ES-I3 (cell line): ENCODE measurements around the gene DPEP3.
"Not testable (repeated sequence)": the region's sequence is repeated elsewhere in the genome, so short reads cannot be mapped to it uniquely, and the experiment has no call there.

Experiments
- H3K36me3 ChIP-seq: 2 replicates; pipeline ENCODE4 v1.6.1; 2013; ENCODE audit warnings: mild to moderate bottlenecking, low read length, control low read depth, moderate library complexity; ENCODE audit not compliant: insufficient read depth
- H3K4me1 ChIP-seq: 2 replicates; pipeline ENCODE4 v1.6.1; 2013; ENCODE audit warnings: mild to moderate bottlenecking, control low read depth, low read length; ENCODE audit not compliant: insufficient read depth
- H3K9ac ChIP-seq: 2 replicates; pipeline ENCODE4 v1.6.1; 2013; ENCODE audit warnings: low read depth, mild to moderate bottlenecking, low read length, moderate library complexity
- H3K9me3 ChIP-seq: 2 replicates; pipeline ENCODE4 v1.6.1; 2013; ENCODE audit warnings: mild to moderate bottlenecking, low read length, moderate library complexity; ENCODE audit not compliant: control insufficient read depth, insufficient read depth

DPEP3 gene, protein sequence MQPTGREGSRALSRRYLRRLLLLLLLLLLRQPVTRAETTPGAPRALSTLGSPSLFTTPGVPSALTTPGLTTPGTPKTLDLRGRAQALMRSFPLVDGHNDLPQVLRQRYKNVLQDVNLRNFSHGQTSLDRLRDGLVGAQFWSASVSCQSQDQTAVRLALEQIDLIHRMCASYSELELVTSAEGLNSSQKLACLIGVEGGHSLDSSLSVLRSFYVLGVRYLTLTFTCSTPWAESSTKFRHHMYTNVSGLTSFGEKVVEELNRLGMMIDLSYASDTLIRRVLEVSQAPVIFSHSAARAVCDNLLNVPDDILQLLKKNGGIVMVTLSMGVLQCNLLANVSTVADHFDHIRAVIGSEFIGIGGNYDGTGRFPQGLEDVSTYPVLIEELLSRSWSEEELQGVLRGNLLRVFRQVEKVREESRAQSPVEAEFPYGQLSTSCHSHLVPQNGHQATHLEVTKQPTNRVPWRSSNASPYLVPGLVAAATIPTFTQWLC

DNA sequence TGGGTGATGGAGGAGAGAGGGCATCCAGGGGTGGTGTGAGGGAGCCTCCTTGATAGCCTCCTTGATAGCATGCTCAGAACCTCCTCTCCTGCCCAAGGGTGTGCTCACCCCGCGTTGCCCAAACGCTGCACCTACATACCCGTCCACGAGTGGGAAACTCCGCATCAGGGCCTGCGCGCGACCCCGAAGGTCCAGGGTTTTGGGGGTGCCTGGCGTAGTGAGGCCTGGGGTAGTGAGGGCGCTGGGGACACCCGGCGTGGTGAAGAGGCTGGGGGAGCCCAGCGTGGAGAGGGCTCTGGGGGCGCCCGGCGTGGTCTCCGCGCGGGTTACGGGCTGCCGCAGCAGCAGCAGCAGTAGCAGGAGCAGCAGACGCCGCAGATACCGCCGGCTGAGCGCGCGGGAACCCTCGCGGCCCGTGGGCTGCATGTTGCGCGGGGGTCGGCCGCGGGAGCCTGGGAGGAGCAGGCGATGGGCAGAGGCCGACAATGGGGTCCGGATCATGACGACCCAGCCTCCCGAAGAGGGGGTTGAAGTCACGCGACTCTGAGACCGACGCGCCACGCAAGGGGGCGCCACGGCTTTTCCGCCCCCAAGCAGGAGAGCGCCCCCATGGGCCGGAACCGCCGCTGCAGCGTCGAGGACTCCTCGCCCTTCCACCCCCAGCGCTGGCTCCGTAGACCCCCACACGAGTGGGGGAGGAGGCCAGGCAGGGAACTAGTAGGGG lies at the start of gene DPEP3:
Gene DPEP3 (minus strand): TSS at position 545 of the 724 bp plus-strand sequence. CDS start 119 bp downstream, at position 426.
- Histone ChIP-seq H3K9me3 (no peaks in the 10 kb centered on the region), H3K36me3 (no peaks in the 10 kb centered on the region), H3K9ac (no peak within 1 kb of the TSS), H3K4me1 (peaks cover 4% of the 10 kb centered on the region)

DNA sequence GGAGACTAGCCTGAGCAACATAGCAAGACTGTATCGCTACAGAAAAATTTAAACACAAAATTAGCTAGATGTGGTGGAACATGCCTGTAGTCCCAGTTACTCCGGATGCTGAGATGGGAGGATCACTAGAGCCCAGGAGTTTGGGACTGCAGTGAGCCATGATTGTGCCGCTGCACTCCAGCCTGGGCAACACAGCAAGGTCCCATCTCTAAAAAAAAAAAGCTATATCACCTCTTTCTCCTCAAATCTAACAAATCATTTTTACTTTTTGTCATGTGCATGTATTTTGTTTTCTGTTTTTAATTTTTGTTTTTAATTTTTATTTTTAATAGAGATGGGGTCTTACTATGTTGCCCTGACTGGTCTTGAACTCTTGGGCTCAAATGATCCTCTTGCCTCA lies 48.7 kb upstream of the DPEP3 start:
- no peaks in the 10 kb centered on the region for H3K9me3 ChIP-seq
- no peak overlapping the region for H3K9ac ChIP-seq
- H3K36me3 ChIP-seq, result no peaks in the 10 kb centered on the region
- H3K4me1 ChIP-seq, result no peaks in the 10 kb centered on the region

DNA sequence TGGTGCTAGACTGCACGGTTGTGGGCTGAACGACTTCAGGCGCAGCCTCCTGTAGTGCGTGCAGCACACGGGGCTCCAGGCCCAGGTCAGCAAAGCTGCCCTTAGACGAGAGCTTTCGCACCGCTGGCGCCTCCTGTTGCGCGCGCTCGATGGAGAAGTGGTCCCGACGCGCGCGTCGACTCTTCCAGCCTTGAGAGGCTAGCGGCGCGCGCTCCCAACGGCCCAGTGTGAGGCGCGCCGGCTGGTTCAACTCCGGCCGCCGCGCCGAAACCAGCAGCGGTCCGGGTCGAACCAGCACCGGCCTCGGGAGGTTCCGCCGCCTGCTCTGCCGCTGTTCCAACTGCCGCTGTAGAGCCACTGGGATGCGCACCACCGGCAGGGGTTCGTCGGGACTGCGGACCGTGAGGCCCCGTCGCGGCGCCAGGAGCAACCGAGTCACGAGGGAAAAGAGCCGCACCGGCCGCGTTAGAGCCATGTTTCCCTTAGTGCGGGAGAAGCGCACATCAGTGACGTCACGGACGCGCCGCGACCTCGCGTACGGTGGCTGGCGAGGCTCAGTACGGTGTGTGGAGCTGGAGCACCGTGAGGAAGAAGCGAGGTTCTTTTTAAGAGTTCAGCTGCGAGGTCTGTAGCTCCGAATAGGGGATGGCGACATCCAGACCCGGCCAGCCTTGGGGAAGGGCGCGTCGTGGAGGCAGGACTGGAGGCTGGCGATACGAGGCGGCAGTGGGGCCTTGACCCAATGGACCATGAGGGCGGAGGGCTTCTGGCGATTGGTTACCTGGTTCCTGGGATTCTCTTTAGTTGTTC lies 42.6 kb upstream of the DPEP3 start, which contains the start of the genes DDX28 and DUS2:
Gene DDX28 (minus strand): TSS at position 505 of the 810 bp plus-strand sequence. CDS start 30 bp downstream, at position 475.
Gene DUS2 (plus strand): TSS at position 557 of the 810 bp plus-strand sequence. CDS start 14,740 bp downstream, outside the sequence.
- no peaks in the 10 kb centered on the region; the same call in 1 of the 2 replicates for H3K36me3 ChIP-seq
- peaks cover 7% of the 10 kb centered on the region for H3K4me1 ChIP-seq
- H3K9ac ChIP-seq, result peak within 1 kb of the TSS; percentile 99
- no peaks in the 10 kb centered on the region for H3K9me3 ChIP-seq

DNA sequence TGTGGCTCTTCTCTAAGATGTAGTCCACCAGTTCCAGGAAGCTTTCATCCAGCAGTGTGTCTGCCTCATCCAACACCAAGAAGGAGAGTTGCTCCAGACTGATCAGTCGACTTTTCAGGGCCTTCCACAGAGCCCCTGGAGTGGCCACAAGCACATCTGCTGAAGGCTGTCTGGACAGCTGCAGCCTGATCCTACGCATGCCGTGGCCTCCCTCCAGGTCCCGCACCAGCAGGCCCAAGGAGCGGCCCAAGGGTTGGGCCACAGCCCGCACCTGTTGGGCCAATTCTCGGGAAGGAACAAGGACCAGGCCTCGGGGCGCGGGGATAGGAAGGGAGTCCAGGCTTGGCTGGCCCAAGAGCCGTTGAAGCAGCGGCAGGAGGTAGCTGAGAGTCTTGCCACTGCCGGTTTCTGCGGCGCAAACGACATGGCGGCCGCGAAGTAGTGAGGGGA lies 42.0 kb upstream of the DPEP3 start:
- Histone ChIP-seq H3K4me1 (peaks cover 7% of the 10 kb centered on the region), H3K36me3 (no peaks in the 10 kb centered on the region; the same call in 1 of the 2 replicates), H3K9ac (peak overlapping the region; percentile 99), H3K9me3 (no peaks in the 10 kb centered on the region)

DNA sequence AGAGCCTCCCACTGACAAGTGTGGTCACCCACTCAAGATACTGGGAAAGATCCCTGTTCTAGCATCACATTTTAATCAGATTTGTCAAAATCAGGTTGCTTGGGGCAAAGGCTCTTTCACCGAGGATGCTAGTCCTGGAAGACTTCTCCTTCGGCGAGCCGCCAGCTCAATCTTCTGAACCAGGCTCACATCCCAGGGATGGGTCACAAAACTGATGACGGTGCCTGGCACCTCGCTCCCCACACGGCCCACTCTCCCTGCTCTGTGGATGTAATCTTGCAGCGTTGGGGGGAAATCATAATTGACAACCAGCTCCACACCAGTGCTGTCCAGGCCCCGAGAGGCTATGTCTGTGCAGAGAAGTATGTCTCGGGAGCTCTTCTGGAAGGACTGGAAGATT lies 41.2 kb upstream of the DPEP3 start:
- H3K4me1 ChIP-seq, result peaks cover 7% of the 10 kb centered on the region
- H3K36me3 ChIP-seq, result no peaks in the 10 kb centered on the region; the same call in 1 of the 2 replicates
- no peak overlapping the region for H3K9ac ChIP-seq
- no peaks in the 10 kb centered on the region for H3K9me3 ChIP-seq

DNA sequence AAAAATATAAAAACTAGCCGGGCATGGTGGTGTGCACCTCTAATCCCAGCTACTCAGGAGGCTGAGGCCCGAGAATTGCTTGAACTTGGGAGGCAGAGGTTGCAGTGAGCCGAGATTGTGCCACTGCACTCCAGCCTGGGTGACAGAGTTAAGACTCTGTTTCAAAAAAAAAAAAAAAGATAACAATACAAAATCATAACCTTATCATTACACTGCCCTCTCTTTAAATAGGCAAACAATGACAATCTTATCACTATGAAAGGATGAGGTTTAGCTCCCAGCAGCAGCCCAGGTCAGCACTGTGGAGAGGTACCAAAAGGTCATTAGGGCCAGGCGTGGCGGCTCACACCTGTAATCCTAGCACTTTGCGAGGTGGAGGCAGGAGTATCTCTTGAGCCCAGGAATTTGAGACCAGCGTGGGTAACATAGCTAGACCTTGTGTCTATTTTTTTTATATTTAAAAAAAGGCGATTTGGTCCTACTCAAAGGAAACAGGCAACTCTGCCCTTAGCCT lies 38.9 kb upstream of the DPEP3 start:
- Histone ChIP-seq H3K9ac (no peak overlapping the region), H3K9me3 (no peaks in the 10 kb centered on the region), H3K4me1 (peaks cover 7% of the 10 kb centered on the region), H3K36me3 (no peaks in the 10 kb centered on the region; the same call in 1 of the 2 replicates)

DNA sequence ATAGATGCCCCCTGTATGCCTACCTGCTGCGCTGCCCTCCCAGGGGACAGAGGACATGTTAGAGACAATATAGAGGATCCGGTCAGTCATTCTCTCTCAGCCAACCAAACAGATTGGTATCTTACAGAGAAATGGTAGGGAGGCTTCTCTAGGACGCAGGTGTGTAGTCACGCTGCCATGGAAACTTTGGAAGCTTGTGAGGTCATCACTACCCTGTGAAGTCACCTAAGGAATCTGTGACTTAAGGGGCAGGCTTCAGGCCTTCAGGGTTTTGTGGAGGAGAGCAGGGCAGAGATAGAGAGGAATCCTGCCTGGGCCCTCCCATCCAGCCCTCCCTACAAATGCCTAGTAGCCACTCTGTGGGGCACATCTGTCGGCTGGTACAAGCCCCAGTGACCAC lies 35.4 kb upstream of the DPEP3 start, which contains the start of gene DPEP2NB:
Gene DPEP2NB (minus strand): TSS at position 231 of the 400 bp plus-strand sequence. CDS start 141 bp downstream, at position 90.
- Histone ChIP-seq H3K4me1 (no peaks in the 10 kb centered on the region), H3K9ac (no peak within 1 kb of the TSS), H3K9me3 (no peaks in the 10 kb centered on the region), H3K36me3 (no peaks in the 10 kb centered on the region)

DNA sequence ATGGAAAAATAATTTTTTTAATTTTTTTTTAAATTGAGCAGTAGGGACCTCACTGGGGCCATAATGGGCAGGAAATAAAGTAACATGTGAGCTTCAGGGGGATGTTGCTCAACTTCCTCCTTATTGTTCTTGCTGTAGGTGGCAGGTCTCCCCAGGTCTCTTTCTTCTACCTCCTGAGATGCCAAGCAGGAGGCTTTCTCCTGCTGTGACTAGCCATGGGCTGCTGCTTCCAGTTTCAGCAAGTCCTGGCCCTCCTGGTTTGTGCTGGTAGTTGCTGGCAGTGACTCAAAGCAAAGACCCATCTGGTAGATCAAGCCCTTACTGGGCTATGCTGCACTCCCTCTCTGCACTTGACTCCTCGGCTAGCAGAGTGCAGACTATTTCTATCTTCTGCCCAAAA lies 33.1 kb upstream of the DPEP3 start:
- no peaks in the 10 kb centered on the region for H3K36me3 ChIP-seq
- no peak overlapping the region for H3K9ac ChIP-seq
- peaks cover 5% of the 10 kb centered on the region for H3K4me1 ChIP-seq
- no peaks in the 10 kb centered on the region for H3K9me3 ChIP-seq

DNA sequence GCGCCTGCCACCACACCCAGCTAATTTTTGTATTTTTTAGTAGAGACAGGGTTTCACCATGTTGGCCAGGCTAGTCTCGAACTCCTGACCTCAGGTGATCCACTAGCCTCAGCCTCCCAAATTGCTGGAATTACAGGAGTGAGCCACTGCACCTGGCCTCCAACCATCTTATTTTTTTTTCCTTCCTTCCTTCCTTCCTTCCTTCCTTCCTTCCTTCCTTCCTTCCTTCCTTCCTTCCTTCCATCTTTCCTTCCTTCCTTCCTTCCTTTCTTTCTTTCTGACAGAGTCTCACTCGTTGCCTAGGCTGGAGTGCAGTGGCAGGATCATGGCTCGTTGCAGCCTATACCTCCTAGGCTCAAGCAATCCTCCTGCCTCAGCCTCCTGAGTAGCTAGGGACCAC lies 29.6 kb upstream of the DPEP3 start:
- not testable (repeated sequence) for H3K36me3 ChIP-seq, H3K9ac ChIP-seq, H3K9me3 ChIP-seq, H3K4me1 ChIP-seq

DNA sequence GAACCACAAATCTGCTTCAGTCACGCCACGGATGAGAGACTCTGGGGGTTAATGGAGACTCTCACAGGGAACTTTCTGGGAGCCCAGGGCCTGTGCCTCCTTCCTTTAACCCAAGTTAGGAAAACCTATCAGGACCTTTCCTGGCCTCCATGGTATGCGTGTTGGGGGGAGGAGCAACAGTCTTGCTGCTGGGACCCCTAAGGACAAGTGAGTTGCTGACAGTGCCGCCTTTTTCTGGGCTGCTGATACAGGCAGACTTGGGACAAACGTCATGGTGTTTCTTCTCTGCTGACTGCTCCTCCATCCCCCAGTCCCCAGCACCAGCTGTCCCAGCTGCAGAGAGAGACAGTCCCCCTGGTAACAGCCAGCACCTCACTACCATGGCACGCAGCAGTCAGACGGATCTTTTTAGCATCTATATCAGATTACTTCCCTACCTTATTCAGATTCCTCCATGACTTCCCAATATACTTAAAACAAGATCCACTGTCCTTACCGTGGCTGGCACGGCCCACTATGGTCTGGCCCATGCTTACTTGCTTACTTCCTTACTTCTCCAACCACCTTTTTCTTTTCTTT lies 28.9 kb upstream of the DPEP3 start:
- Histone ChIP-seq H3K9me3 (no peaks in the 10 kb centered on the region), H3K9ac (no peak overlapping the region), H3K4me1 (peaks cover 9% of the 10 kb centered on the region), H3K36me3 (no peaks in the 10 kb centered on the region)

DNA sequence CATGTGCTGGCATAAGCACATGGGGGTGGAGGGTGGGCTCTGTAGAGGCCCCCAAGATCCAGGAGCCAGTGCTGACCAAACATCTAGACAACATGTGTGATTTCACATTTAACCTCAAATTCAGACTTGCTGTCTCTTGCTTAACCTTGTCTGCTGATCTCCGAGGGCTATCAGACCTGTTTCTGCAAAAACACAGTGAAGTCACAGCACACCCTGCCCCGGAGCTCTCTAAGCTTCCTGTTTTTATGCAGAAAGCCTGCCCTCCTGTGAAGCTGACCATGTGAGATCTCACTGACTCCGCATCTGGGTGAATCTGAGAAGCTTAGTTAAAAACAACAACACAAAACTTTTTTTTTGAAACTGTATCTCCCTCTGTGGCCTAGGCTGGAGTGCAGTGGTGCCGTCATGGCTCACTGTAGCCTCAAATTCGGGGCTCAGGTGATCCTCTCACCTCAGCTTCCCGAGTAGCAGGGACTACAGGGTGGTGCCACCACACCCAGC lies 25.5 kb upstream of the DPEP3 start:
- peaks cover 9% of the 10 kb centered on the region for H3K4me1 ChIP-seq
- H3K36me3 ChIP-seq, result no peaks in the 10 kb centered on the region
- no peak overlapping the region for H3K9ac ChIP-seq
- H3K9me3 ChIP-seq, result no peaks in the 10 kb centered on the region

DNA sequence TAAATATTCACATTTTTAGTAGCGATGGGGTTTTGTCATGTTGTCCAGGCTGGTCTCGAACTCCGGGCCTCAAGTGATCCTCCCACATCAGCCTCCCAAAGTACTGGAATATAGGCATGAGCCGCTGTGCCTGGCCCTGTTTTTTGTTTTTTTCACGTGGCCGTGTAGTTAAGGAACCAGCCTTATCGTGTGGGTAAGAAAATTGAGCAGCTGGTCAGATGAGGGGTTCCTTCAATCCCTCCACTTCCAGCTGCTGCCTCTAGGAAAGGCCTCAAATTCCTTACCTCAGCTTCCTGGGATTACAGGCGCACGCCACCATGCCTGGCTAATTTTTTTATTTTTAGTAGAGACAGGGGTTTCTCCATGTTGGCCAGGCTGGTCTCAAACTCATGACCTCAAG lies 24.9 kb upstream of the DPEP3 start:
- no peaks in the 10 kb centered on the region for H3K36me3 ChIP-seq
- H3K9me3 ChIP-seq, result no peaks in the 10 kb centered on the region
- peaks cover 9% of the 10 kb centered on the region for H3K4me1 ChIP-seq
- no peak overlapping the region for H3K9ac ChIP-seq

DNA sequence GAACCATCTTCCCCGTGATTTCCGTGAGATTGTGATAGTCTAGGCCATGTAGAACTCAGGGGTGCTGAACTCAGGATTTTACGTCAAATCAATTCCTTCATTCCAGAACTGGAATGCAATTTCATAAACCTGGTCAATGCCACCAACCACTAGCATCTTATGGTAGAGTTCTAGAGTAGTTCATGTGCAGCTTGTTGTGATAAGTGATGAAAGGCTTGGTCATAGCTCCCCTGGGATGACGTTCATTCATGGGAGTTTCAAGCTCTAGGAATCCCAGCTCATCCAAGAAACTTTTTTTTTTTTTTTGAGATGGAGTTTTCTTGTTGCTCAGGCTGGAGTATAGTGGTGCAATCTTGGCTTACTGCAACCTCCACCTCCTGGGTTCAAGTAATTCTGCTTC lies 22.7 kb upstream of the DPEP3 start:
- no peaks in the 10 kb centered on the region for H3K9me3 ChIP-seq
- H3K4me1 ChIP-seq, result peaks cover 4% of the 10 kb centered on the region; the same call in 1 of the 2 replicates
- H3K36me3 ChIP-seq, result no peaks in the 10 kb centered on the region
- no peak overlapping the region for H3K9ac ChIP-seq
